ENCODE measurements around the gene SERAC1. TPM values are rescaled to one million over a fixed set of nuclear protein-coding genes. Genes with fewer than 3 reads are reported as not detected.
"Not testable (repeated sequence)": the region's sequence is repeated elsewhere in the genome, so short reads cannot be mapped to it uniquely, and the experiment has no call there.

The SERAC1 gene
- total and polyA plus RNA-seq, 2 of the 4 experiments (the other 2 are of a cell fraction): 7.7 to 15.6 TPM

DNA sequence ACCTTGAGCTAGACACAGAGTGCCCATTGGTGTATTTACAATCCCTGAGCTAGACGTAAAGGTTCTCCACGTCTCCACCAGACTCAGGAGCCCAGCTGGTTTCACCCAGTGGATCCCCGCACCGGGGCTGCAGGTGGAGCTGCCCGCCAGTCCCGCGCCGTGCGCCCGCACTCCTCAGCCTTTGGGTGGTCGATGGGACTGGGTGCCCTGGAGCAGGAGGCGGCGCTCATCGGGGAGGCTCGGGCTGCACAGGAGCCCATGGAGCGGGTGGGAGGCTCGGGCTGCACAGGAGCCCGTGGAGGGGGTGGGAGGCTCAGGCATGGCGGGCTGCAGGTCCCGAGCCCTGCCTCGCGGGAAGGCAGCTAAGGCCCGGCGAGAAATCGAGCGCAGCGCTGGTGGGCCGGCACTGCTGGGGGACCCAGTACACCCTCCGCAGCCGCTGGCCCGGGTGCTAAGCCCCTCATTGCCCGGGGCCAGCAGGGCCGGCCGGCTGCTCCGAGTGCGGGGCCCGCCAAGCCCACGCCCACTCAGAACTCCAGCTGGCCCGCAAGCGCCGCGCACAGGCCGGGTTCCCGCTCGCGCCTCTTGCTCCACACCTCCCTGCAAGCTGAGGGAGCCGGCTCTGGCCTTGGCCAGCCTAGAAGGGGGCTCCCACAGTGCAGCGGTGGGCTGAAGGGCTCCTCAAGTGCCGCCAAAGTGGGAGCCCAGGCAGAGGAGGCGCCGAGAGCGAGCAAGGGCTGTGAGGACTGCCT is 41.7 kb upstream of the SERAC1 start:
- in situ Hi-C loops (cut with MboI; ENCODE audit: low sequenced_read_pairs): loop anchor here (10.0 to 25.0 kb wide), 3 partner anchors 485 to 903 kb away; no protein-coding TSS in a partner anchor
- H3K9me1 ChIP-seq (ENCODE audit: insufficient read depth, low read length); H2AK9ac ChIP-seq (replicated peaks; ENCODE audit: low read depth, low read length, poor library complexity); BruUV-seq (replicated peaks); H2BK5ac ChIP-seq (ENCODE audit: low read depth, low read length, poor library complexity, severe bottlenecking); H2BK120ac ChIP-seq (ENCODE audit: low read depth, low read length); H3K27ac ChIP-seq (ENCODE audit: insufficient read depth, low read length); H2AFZ ChIP-seq (replicated peaks; ENCODE audit: low read length, poor library complexity); H3K36me3 ChIP-seq (ENCODE audit: control insufficient read depth, insufficient read depth, low read length); intact Hi-C loops (cut with micrococcal nuclease); H3K23ac ChIP-seq (ENCODE audit: low read depth, low read length); H3K14ac ChIP-seq (replicated peaks; ENCODE audit: low read depth, low read length); H4K5ac ChIP-seq (ENCODE audit: low read depth, low read length); H2AK5ac ChIP-seq (ENCODE audit: low read depth, low read length); H3K18ac ChIP-seq (ENCODE audit: low read depth, low read length); H4K20me1 ChIP-seq (ENCODE audit: insufficient read depth, low read length); H3K4ac ChIP-seq (ENCODE audit: low read depth, low read length); H4K91ac ChIP-seq (ENCODE audit: insufficient read depth, low read depth, low read length); POLR2A ChIA-PET (ENCODE audit: unreplicated experiment); H3K4me3 ChIP-seq (ENCODE audit: insufficient read depth, low read depth, low read length); H3K56ac ChIP-seq (ENCODE audit: extremely low read depth, insufficient read depth, low read length); DNase-seq; H3K27me3 ChIP-seq (ENCODE audit: control insufficient read depth, insufficient read depth, low read length); ATAC-seq (ENCODE audit: low read depth); CTCF ChIA-PET; H3K4me2 ChIP-seq (ENCODE audit: low read depth, low read length); H2BK20ac ChIP-seq (ENCODE audit: low read depth, low read length); dilution Hi-C loops (cut with HindIII; ENCODE audit: low sequenced_read_pairs, unreplicated experiment); H3K9ac ChIP-seq (ENCODE audit: low read depth, low read length); H2BK15ac ChIP-seq (ENCODE audit: low read depth, low read length); H3K9me3 ChIP-seq (ENCODE audit: control insufficient read depth, insufficient read depth, low read length); H4K8ac ChIP-seq (ENCODE audit: low read depth in 2 of 2, low read length in 2 of 2); H3K79me1 ChIP-seq (ENCODE audit: low read depth in 1 of 2, low read length in 2 of 2); H3K4me1 ChIP-seq (ENCODE audit: control insufficient read depth, insufficient read depth, low read length): not testable (repeated sequence)
- 98% methylated on average over 18 of the region's 52 CpGs; no CpG with 5 or more reads in 1 of the 2 experiments for WGBS, 2 experiments (ENCODE audit: extremely low coverage in 2 of 2, insufficient read length in 1 of 2)

Measured in IMR-90 (cell line).